ENCODE measurements around the gene KCTD1.

KCTD1 gene

GRCh38 chr18:26479065-26479680 is 69.2 kb downstream of the KCTD1 start:
- no peak for DNase-seq

GRCh38 chr18:26477828-26478466 is 70.4 kb downstream of the KCTD1 start:
- no peak for DNase-seq

DNA sequence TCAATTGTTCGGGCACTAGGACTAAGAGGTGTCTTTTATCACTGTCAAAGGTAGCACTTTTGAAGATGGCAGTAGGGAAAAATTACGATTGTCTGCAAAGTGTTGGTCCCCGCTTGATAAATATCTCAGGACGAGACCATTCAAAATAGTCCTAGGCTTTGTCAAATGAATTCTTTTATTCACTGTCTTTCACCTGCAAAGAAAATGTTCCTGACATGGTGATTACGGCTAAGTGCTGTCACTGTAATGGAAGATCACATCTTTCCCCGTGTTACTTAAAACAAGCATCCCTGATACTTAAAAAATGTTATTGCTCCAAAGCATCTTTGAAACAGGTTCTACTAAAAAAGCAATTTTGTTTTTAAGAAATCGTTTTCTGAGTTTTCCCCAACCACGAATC is 71.7 kb downstream of the KCTD1 start:
- no peak for DNase-seq

- no peak for DNase-seq
Observed at GRCh38 chr18:26474542-26474941, 73.8 kb downstream of the KCTD1 start.

- DNase-seq = no peak
Observed at GRCh38 chr18:26473672-26474071, 74.7 kb downstream of the KCTD1 start.

DNA sequence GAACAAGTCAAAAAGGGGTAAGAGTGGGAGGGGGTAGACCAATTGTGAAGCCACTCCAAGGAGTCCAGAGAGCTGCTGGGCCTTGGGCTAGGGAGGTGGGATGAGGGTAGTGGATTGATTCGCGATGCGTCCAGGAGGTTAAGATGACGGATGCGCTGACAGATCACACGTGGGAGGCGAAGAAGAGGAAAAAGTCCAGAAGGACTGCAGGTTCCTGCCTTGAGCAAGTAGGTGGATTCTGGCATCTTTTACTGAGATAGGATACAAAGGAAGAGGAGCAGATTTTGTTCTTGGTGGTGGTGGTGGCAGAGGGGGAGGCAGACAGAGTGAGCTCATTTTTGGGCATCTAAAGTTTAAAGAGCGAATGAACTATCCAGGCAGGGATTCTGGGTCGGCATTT is 76.5 kb downstream of the KCTD1 start:
- DNase-seq = no peak

DNA sequence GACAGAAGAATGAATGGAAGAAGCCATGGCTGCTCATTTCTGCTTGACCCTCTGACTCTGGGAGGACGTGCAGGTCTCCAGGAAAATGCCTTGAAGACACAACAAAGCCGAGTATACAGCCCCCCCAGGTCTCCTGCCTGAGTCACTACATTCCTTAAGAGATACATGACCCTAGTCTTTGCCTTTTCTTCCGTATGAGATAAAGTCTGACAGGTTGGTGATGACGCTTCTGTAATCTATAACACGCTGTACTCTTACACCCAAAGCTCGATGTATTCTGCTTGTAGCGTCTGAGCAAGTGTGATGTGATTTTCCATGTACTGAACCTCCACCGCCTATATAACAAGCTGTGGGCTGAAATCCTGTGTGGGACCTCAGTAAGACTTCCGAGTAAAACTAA is 77.3 kb downstream of the KCTD1 start:
- no peak for DNase-seq

GRCh38 chr18:26470011-26470637 is 78.2 kb downstream of the KCTD1 start:
- no peak for DNase-seq

DNA sequence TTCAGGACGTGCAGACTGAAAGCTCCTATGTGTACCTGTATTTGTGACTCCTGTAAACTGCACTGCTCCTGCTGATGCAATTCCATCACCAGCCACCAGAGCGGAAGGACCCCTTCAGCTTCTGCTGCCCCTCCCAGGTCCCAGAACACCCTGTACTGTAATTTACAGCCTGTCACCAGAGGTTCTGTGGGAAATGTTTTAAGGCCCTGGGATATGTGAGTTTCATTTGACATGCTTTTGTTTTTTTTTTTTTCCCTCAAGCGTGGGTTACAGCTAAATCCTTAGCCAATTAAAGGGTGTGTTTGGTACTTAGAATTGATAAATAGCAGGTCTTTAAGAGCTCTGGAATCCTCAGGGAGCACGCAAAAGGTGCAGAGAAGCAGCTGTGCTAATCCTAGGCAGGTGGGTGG is 79.4 kb downstream of the KCTD1 start:
- peak; percentile 67 to 69 for DNase-seq

- DNase-seq = no peak
Observed at GRCh38 chr18:26466026-26466425, 82.3 kb downstream of the KCTD1 start.

- DNase-seq = no peak
Observed at GRCh38 chr18:26465431-26465830, 82.9 kb downstream of the KCTD1 start.

DNA sequence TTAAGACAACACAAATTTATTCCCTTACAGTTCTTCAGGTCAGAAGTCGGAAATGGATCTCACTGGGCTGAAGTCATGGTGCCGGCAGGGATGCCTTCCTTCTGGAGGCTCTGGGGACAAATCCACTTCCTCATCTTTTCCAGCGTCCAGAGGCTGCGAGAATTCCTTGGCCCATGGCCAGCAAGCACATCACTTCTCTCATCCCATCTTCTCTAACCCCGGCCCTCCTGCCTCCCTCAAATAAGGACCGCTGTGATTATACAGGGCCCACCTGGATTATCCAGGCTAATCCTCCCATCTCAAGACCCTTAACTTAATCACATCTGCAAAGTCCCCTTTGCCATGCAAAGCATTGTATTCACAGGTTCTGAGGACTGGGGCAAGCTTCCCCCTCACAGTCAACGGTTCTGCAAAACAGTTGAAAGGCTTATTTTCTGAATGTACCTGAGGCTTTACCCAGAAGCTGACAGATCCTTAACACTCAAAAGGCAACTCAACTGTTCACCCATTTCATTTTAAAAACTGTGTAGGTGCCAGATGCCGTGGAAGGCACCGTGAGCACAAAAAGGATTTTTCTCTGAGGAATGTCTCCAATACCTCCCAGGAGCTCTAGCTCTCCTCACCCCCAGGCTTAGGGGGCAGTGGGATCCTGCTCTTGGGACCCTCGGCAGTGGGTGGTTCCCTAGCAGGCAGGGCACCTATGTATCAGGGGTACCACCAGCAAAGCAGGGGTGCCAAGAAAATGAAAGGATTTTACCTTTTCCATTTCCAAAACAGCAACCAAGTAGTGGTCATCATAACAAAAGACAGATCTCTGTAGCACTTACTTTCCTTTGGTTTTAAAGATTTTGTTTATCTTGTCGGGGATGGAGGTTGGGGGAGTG is 84.0 kb downstream of the KCTD1 start:
- peak; percentile 74 to 91 for DNase-seq

DNA sequence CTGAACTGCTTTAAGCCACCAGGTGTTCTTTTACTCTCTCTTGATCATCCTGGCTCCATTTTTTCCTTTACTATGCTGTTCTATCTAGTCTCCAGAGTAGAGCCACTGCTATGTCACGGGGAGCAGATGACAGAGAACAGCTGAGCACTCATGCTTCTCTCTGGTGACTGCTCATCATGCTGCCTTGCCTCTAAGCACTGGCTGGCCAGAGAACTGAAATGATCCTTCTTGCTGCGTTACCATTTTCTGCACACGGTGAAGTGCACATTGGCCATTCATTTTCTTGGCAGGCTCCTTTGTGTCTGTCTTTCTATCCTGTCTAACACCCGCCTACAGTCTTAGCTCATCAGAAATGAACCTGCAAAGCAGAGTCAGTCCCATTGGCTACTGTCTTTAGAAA is 86.0 kb downstream of the KCTD1 start:
- no peak for DNase-seq

- no peak for DNase-seq
Observed at GRCh38 chr18:26461405-26461804, 86.9 kb downstream of the KCTD1 start.

GRCh38 chr18:26460449-26461091 is 87.8 kb downstream of the KCTD1 start:
- DNase-seq = no peak

DNA sequence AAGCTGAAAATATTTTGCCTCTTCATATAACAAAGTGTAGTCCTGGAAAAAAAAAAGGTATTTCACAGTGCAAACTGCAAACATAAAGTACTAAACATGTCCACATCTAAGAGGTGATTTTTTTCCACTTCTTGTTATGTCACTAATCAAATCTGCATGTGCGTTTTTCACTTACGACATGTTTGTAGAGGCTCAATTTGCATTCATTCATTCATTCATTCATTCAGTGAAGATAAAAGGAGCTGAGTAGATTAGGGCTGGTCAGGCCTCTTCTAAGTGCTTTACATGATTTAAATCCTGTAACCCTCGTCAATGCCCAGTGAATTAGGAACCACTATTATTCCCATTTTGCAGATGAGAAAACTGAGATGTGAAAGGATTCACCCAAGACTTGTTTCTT is 88.5 kb downstream of the KCTD1 start:
- no peak for DNase-seq

- no peak for DNase-seq
Observed at GRCh38 chr18:26459340-26459739, 89.0 kb downstream of the KCTD1 start.

DNA sequence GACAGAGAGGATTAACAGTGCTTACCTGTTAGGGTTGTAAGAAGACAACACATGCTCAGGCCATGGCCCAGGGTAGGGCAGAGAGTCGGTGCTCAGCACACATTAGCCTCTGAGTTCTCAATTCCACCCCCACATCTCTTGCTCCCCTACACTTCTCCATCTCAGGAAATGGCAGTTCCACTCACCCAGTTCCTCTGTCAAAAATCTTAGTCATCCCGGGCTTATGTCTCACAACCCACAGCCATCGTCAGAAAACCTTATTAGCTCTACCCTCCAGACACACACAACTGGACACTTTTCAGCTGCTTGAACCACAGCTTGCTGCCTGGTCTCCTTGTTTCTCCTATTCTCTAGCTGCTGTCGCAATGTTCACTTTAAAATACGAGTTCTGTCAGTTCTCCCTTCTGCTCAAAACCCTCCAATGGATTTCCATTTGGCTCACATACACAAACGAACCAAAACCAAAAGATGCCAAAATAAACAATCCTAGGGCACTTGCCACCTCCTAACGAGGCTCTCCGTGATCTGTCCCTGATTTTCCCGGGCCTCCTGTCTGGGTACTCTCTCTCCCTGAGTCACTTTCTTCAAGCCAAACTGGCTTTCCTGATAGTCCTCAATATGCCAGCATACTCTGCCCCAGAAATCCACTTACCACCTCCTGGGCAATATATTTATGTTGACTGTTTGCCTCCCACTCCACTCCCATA is 89.7 kb downstream of the KCTD1 start:
- DNase-seq = no peak

DNA sequence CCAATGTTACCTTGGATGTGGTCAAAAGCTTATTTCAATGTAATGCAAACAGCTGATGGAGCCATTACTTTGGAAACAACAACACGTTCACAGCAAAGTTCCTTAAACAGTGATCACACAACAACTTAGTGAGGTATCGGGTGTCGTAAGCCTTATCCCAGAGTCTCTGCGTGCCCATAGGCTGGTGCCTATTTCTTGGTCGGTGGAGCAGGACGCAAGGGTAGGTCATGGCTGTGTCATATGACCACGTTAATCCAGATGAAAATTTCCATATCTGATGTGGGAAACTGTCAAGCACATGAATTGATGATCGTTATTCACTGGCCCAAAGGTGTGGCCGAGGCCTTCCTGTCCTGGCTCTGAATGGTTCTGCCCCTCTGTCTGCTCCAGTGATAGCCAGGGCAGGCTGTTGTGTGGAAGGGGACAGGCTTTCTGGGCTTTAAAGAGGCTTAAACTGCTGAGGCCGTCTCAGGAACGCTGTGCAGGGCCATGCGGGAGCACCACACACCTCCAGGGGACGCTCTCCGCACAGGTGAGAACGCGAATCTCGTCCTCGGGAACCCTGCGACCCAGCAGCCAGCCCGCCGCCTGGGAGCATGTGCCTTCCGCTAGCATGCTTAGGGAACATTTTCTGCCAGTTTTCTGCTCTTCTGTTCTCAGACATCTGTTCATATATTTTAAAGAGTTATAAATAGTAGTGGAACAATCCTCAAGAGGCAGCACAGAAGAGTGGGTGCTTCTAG is 90.6 kb downstream of the KCTD1 start:
- peak; percentile 65 to 85 for DNase-seq

- no peak for DNase-seq
Observed at GRCh38 chr18:26457195-26457594, 91.2 kb downstream of the KCTD1 start.

DNA sequence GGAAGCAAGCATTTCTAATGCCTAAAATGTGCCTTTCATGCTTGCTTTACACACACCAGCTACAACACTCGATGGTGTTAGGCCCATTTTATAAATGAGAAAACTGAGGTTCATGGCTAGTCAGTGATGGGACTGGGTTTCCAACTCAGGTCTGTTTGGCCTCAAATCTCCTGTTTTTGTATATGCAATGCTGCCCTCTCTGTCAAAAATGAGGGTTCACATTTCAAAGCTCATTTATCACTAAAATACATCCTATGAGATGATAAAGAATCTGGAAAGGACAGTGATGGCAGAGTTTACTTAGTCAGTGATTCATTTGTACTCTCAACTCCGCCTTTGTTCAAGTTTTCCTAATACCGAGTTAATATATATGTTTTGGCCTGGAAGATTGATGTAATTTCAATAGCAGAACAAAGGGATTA is 92.3 kb downstream of the KCTD1 start:
- no peak for DNase-seq

- DNase-seq = no peak
Observed at GRCh38 chr18:26455639-26456038, 92.7 kb downstream of the KCTD1 start.
